GM19324 (cell line): ENCODE data around the gene CD109.
"Not testable (repeated sequence)": the region's sequence is repeated elsewhere in the genome, so short reads cannot be mapped to it uniquely, and the experiment has no call there.

ENCODE experiments used
- ATAC-seq: cut with Tn5 transposase; IDR thresholded peaks from one replicate; pipeline ENCODE4 v1.9.1; 2021; ENCODE audit warnings: mild to moderate bottlenecking, moderate library complexity; ENCODE audit not compliant: unreplicated experiment, low FRiP score

CD109 gene

DNA sequence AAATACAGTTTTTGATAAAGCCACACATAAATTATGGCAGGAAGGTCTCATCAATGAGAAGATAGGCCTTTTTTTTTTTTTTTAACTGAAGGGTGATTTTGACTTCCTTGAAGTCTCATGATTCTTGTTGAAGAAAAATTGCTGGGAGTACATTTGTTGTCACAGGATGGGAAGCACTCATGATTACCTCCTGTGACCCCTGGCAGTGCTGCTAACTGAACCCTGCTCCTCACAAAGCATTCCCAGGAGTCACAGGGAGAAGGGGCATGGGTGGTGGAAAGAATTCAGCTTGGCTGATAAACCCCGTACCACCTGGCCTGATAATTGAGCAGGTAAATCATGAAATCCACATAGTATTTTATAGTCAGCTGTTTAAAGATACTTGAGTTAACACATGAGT lies 86.9 kb downstream of the CD109 start:
- ATAC-seq = no peak

DNA sequence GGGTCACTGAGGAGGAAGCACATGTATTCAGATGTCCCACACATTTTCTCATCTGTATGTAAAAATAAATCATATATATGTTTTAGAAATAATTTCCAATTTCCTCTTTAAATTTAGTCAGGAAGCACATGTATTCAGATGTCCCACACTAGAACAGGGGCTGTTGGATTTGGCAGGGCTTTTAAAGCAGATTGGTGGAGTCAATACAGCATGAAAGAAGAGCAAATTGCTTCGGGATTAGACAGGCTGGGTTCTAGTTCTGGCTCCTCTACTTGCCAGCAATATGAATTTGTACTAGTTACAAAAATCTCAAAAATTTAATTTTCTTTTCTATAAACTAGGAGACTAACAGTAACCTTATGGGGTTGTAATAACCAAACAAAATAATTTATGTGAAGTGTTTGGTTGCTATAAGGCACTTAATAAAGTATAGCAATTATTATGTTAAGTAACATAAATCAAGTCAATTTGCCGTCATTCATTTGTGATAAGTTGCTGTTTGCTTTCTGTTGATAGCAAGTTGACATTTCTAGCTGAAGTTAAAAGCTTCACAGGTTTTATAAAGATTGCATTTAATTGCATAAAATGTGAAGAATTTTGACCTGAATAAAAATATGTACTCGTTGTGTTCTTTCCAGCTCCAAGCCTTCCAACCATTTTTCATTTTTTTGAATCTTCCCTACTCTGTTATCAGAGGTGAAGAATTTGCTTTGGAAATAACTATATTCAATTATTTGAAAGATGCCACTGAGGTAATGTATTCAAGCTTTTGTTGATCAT lies 88.9 kb downstream of the CD109 start:
- ATAC-seq = no peak

DNA sequence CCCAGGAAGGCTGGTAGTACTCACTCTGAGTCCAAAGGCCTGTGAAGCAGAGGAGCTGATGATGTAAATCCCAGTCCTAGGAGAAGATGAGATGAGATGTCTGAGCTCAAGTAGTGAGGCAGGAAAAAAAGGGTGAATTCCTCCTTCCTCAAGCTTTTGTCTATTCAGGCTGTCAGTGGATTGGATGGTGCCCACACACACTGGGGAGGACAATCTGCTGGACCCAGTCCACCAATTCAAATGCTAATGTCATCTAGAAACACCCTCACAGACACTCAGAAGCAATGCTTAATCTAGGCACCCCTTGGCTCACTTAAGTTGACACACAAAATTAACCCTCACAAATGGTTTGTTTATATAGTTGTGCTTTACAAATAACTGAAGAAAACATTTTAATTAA lies 94.6 kb downstream of the CD109 start:
- ATAC-seq = no peak

DNA sequence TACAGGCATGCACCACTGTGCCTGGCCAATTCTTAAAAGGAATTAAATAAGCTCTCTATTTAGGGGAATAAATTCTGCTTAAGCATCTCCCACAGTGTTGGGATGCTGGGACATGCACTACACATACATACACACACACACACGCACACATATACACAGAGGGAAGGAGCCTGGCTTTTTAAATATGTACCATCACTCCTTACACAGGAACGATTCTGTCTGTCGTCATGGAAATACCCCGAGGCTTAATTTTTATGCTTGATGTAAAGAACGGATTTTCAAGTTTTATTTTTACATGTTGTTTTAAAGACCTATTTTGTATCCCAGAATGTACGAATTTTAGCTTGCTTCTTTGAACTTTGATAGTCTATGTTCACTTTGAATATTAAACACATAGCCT lies 95.3 kb downstream of the CD109 start:
- ATAC-seq = no peak

DNA sequence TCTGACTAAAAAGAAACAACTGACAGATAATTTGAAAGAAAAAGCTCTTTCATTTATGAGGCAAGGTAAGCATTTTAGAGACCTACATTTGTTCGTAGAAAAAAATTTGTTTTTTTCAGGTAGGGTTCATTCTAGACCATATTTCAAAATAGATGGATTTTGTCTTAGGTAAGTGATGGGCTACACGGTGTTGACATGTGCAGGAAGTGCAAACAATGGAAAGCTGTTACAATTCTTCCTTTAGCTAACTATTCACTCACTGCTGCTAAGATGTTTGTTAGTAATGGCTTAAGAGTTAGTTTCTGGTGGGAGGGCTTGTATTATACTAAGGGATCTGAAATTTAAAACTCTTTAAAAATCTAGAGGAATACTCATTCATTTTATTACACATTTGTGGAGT lies 96.7 kb downstream of the CD109 start:
- no peak for ATAC-seq

DNA sequence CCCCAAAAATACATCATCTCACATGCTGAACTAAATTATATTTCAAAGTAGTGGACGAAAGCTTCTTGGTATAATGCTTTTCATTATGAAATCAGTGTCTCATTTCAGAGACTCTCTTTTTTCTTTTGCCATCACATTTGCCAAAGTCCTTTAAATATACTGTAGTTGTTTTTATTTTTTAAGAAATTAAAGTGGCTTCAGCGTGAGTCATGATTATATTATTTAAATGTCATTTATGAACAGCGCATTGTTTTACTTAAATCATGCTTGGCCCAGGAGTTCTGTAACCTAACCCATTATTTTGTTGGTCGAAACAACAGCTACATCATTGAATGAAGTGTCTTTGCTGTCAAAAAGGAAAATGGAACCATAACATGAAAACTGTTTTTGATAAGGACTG lies 100.9 kb downstream of the CD109 start:
- ATAC-seq = no peak

DNA sequence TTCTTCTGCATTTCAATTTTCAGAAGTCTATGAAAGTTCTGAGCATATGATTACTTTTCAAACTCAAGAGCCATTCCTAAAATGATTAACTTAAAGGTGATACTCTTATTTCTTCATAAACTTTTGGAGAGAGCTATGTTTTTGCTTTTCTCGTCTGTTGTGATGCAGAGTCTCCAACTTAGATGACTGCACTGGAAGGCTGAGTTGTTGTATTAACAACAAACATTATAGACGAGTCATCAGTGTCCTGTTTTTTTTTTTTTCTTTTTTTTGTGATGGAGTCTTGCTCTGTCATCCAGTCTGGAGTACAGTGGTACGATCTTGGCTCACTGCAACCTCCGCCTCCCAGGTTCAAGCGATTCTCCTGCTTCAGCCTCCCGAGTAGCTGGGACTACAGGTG lies 101.9 kb downstream of the CD109 start:
- no peak for ATAC-seq

DNA sequence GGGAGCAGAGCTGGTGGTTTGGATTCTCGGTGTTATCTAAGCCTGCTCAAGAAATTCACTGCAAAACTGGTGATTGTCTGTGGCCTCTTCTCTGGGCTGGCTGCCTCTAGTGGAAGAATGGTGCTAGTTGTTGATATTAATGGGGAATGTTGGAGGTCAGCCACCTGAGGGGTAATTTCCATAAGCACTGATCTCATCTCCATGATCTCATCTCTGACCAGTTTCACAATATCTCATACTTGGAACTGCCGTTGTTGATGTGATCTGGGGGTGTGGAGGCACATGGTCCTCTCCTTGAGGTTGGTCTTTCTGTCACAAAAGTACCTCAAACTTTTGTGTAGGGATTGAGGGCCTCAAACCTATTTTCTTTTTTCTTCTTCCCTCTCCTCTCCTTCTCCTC lies 102.6 kb downstream of the CD109 start:
- ATAC-seq = peak; percentile 50

DNA sequence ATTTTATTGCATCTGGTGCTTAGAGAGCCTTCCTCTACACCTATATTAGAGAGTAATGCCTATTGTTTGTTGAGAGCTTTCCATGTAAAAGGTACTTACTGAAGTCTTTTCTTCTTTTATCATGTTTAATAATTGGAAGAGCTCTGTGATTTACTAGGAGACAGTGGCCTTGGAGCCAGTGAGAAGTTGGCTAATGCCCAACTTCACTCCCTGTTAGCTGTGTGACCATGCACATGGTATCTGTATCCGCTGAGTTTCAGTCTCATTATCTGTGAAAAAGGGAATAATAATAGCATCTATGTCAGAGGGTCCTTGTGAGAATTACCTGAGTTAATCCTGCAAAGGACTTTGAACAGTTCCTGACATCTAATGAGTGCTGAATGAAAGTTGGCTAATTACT lies 105.0 kb downstream of the CD109 start:
- ATAC-seq = no peak

DNA sequence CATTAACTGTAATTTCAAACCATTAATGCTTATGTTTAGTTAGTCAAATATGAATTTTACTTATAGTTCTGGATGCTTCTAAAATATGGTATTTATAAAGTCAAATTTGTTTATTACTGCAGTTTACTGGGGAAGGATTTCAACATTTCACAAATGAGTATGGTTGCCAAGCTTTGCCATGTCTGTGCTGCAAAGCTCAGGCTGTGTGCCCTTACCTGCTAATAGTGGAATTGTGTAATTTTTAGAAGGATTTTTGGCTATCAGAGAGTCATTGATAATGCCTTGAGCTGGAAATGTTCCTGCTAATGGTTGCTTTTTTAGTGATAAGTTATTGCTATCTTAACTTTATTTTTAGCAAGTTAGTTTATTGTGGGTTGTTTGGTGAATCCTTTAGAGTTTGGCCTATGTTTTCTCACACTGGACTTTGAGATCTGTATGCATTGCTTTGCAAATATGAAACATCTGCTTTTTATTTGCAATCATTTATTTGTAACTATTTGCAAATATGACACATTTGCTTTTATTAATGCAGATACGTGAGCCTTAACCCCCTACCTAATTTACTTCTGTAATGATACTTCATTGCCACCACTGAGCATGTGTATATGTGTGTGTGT lies 105.8 kb downstream of the CD109 start:
- ATAC-seq = no peak

DNA sequence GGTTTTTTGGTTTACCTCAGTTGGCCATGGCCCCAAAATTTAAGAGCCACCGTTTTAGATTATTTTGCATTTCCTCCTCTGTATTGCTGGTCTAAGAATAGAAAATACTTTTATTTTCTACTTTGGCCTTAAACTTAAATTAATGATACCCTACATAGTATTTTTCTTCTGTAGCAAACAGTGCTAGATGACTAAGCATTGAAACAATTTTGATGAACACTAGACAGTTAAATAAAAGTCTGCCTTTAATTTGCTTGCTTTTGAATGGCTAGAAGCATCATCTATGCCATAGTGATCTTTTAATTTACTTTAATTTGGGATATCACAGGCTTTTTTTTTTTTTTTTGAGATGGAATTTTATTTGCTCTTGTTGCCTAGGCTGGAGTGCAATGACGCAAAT lies 106.4 kb downstream of the CD109 start:
- ATAC-seq = no peak

DNA sequence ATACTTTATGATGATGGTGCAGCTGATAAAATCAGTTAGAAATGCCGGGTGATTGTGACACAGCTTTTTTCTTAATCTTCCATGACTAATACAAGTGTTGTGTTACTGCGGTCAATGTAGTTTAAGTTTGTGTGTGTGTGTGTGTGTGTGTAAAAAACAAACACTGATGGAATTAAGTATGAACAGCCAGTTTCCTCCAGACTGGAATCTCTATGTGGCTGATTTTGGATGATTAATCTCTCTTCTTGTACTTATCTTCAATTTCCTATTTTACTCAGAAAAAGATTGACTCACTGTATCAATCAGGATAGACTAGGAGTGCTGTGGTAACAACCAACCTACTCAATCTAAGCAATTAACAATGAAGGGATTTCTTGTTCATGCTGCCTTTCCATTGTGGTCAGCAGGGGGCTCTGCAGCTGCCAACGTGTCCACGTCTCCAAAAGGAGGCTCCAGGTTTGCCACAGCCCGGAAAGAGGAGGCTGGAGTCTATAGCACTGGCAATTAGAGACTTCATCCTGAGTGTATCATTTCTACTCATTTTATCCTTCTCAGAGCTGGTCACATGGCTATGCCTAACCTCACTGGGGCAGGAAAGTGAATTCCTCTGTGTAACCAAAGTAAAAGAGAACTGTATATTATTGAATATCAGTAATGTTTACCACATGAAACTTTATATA lies 107.7 kb downstream of the CD109 start:
- ATAC-seq = no peak

DNA sequence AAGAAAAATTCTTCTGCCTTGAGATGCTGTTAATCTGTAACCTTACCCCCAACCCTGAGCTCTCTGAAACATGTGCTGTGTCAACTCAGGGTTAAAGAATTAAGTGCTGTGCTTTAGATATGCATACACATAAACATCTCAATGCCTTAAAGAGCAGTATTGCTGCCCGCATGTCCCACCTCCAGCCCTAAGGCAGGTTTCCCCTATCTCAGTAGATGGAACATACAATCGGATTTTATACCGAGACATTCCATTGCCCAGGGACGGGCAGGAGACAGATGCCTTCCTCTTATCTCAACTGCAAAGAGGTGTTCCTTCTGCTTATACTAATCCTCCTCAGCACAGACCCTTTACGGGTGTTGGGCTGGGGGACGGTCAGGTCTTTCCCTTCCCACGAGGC lies 109.2 kb downstream of the CD109 start:
- ATAC-seq = not testable (repeated sequence)

DNA sequence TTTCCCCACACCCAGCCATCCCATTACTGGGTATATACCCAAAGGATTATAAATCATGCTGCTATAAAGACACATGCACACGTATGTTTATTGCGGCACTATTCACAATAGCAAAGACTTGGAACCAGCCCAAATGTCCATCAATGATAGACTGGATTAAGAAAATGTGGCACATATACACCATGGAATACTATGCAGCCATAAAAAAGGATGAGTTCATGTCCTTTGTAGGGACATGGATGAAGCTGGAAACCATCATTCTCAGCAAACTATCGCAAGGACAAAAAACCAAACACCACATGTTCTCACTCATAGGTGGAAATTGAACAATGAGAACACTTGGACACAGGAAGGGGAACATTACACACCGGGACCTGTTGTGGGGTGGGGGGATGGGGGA lies 110.0 kb downstream of the CD109 start:
- ATAC-seq = not testable (repeated sequence)

DNA sequence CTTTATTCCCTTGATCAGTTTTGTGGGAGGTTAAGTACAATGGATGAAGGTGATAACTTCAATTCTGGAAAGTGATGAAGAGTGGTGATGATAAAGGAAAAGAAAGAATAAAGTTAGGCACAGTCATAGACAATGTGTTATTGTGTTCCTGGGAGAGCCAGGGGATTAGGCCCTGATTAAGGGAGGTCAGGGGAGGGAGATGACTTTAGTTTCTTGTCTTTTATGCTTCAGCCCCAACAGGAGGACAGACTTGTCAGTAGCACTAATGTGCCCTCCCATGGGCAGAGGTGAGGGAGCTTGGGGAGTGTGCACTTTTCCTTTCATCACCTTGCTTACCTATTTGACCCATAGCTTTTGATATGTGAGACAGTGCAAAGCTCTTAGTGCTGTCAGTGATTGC lies 115.7 kb downstream of the CD109 start:
- ATAC-seq = no peak

DNA sequence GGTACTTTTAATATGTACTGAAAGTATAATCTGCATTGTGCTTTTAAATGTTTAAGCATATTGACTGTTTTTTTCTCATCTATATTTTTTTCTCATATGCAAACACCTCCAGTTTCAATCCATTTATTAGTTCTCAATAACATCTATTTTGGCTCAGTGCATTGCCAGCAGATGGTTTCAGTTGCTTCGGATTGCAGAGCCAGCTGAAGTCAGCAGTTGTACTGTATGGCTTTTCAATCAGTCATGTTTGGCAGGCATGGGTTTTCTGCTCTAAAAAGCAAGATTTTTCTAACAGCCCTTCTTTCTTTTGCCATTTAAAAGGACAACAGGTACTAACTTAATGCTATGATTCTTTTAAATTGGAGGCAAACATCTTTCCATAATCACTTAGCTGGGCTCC lies 121.2 kb downstream of the CD109 start:
- peak; percentile 60 for ATAC-seq

DNA sequence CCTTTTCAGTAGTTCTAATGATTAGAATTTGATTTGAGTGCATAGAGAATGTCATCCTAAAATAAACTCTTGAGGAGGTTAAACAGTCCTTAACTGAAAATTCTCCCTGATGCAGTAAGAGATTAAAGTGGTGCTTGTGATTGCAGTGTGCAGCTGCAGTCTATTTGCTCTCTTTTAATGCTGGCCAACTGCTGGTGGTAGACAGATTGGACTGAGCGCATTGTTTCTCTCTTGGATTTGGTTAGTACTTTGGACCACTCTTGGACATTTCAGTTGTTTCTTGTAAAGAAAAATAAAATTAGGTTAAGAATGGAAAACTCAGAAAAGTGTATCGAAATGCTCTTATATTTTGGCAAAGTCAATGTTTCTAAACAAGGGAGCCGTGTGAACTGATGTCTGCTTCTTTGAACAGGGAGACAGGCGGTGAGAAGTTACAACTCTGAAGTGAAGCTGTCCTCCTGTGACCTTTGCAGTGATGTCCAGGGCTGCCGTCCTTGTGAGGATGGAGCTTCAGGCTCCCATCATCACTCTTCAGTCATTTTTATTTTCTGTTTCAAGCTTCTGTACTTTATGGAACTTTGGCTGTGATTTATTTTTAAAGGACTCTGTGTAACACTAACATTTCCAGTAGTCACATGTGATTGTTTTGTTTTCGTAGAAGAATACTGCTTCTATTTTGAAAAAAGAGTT lies 127.2 kb downstream of the CD109 start:
- no peak for ATAC-seq

DNA sequence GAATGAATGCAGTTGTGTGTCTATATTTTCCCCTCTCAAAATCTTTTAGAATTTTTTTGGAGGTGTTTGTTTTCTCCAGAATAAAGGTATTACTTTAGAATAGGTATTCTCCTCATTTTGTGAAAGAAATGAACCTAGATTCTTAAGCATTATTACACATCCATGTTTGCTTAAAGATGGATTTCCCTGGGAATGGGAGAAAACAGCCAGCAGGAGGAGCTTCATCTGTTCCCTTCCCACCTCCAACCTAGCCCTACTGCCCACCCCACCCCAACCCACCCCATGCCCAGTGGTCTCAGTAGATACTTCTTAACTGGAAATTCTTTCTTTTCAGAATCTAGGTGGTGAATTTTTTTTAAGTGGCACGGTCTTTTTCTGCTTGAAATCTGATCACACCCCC lies 127.8 kb downstream of the CD109 start:
- ATAC-seq = no peak

DNA sequence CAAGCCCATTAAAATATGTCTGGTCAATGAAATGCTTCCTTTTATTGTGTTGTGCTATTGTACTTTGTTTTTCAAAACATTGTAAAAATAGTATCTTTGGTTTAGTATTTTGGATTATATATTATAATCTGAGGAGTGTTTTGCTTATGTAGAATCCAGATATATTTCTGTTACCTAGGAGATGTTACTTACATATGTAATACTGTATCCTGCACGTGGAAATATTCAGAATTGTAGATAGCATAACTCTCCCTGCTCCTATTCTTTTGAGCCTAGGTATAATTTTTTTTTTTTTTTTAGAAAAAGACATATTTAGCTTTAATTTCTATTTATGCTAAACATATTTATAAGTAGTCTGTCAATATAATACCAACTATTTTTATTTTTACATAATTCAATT lies 130.6 kb downstream of the CD109 start:
- no peak for ATAC-seq

DNA sequence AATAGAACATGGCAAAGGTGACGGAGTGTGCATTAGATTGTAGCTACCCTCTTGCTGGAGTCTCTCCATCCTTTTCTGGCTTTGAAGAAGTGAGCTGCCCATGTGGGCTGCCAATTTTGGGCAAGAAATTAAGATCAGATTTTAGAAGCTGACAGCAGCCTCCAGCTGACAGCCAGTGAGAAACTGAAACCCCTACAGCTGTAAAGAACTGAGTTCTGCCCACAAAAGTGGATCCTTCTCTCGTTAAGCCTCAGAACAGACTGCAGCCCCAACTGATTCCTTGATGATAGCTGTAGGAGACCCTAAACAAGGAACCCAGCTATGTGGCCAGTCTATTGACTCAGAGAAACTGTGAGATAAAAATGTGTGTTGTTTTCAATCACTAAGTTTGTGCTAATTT lies 134.1 kb downstream of the CD109 start:
- ATAC-seq = peak; percentile 76

DNA sequence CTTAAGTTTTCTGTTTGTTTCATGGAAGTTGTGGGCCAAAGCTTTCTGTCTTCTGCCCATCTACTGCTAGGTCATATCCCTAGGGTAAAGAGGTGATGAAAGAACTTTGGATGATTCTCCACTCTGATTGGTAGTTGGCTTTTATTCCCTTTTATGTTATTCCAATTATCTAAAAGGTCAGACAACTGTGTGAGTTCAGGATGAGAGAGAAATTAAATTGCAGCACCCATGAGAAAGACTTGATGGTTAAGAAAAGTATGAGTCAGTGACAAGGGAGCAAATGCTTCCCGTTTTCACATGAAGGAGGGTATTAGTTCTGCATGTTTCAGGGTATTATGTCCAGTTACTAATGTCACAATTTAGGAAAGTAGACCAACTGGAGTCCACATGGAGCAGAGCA lies 136.3 kb downstream of the CD109 start:
- no peak for ATAC-seq
